ENCODE data around the gene PFDN1.
"Not testable (repeated sequence)": the region's sequence is repeated elsewhere in the genome, so short reads cannot be mapped to it uniquely, and the experiment has no call there.

Gene PFDN1

GRCh38 chr5:140207250-140207964, 95.5 kb downstream of the PFDN1 start:
- DNase-seq = no peak

- DNase-seq = no peak
Measured at GRCh38 chr5:140205952-140206351, 96.9 kb downstream of the PFDN1 start.

DNA sequence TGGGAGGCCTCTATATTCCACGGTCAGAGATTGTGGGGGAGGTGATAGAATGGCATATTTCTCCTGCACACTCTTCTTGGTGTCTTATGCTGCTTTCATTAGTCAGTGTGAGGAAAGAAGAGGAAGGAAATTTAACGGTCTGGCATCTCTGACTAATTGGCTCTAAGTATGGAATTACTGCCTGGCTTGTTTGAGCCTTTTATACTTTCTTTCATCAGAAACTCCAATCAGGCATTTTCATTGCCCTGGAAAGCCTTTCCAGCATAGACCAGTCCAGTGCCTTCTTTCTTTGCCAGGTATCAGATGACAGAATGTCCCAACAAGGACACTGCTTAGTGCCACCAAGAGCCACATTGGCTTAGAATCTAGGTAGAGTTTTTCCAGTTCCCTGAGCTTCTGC, 97.7 kb downstream of the PFDN1 start:
- DNase-seq = no peak

- DNase-seq = no peak
Measured at GRCh38 chr5:140202610-140203009, 100.3 kb downstream of the PFDN1 start.

DNA sequence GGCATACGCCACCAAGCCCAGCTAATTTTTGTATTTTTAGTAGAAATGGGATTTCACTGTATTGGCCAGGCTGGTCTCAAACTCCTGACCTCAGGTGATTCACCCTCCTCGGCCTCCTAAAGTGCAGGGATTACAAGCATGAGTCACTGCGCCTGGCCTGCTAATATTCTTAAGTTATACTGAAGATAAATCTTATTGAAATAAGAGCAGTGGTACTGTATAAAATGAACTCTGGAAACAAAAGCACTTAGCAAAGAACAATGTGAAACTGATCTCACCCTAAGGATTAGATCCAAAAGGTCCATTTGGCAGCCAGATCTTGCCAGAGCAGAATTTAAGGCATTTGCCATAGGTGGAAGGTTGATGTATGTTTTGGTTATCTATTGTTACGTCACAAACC, 100.8 kb downstream of the PFDN1 start:
- no peak for DNase-seq

DNA sequence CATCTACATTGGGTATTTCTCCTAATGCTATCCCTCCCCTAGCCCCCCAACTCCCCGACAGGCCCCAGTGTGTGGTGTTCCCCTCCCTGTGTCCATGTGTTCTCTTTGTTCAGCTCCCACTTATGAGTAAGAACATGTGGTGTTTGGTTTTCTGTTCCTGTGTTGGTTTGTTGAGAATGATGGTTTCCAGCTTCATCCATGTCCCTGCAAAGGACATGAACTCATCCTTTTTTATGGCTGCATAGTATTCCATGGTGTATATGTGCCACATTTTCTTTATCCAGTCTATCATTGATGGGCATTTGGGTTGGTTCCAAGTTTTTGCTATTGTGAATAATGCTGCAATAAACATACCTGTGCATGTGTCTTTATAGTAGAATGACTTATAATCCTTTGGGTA, 104.0 kb downstream of the PFDN1 start:
- DNase-seq = not testable (repeated sequence)

GRCh38 chr5:140197023-140197422, 105.9 kb downstream of the PFDN1 start:
- no peak for DNase-seq

GRCh38 chr5:140196115-140196814, 106.6 kb downstream of the PFDN1 start:
- no peak for DNase-seq

All from CD4-positive, alpha-beta T cell treated with Interleukin-17A for 1 hour (primary cell).